Neural cell (in vitro differentiated cells): Measurements from ENCODE around the gene LOXL4. TPM values are rescaled to one million over a fixed set of nuclear protein-coding genes. Genes with fewer than 3 reads are reported as not detected.

ENCODE experiments used
- H2AFZ ChIP-seq: fragments of 200-600, 300-800 bp; sonication (generic), shearing (Covaris generic); 2 replicates; pipeline ENCODE4 v1.6.0; 2014; ENCODE audit warnings: low read depth, mild to moderate bottlenecking, antibody characterized with exemption, low read length, moderate library complexity
- H3F3A ChIP-seq: fragments of 200-600 bp; shearing (Covaris generic); 2 replicates; pipeline ENCODE4 v1.6.1; 2016; ENCODE audit warnings: mild to moderate bottlenecking, moderate library complexity, mixed read lengths, antibody characterized with exemption, low read length; ENCODE audit not compliant: insufficient read depth, poor library complexity, severe bottlenecking
- H3K27ac ChIP-seq: fragments of 200-600, 300-800 bp; sonication (generic), shearing (Covaris generic); 2 replicates; pipeline ENCODE4 v1.5.1; 2014; ENCODE audit warnings: mild to moderate bottlenecking, low read length, moderate library complexity
- H3K27me3 ChIP-seq: fragments of 300-800, 200-600 bp; sonication (generic), shearing (Covaris generic); 2 replicates; pipeline ENCODE4 v1.6.0; 2014; ENCODE audit warnings: mild to moderate bottlenecking, low read depth, low read length, moderate library complexity; ENCODE audit not compliant: insufficient read depth
- H3K36me3 ChIP-seq: fragments of 300-800, 200-600 bp; sonication (generic), shearing (Covaris generic); 2 replicates; pipeline ENCODE4 v1.5.1; 2014; ENCODE audit warnings: mild to moderate bottlenecking, antibody characterized with exemption, low read length, moderate library complexity; ENCODE audit not compliant: insufficient read depth
- H3K4me2 ChIP-seq: fragments of 300-800, 200-600 bp; sonication (generic), shearing (Covaris generic); 2 replicates; pipeline ENCODE4 v1.6.0; 2014; ENCODE audit warnings: mild to moderate bottlenecking, low read length
- H3K4me3 ChIP-seq: fragments of 300-800, 200-600 bp; sonication (generic), shearing (Covaris generic); 2 replicates; pipeline ENCODE4 v1.5.1; 2014; ENCODE audit warnings: mild to moderate bottlenecking, low read length, moderate library complexity
- H3K79me2 ChIP-seq: fragments of 200-600 bp; shearing (Covaris generic); replicated peaks from 2 replicates; pipeline ENCODE4 v1.6.0; 2014; ENCODE audit warnings: mild to moderate bottlenecking, low read length, moderate library complexity; ENCODE audit not compliant: insufficient read depth
- H3K9ac ChIP-seq: fragments of 300-800, 200-600 bp; sonication (generic), shearing (Covaris generic); 2 replicates; pipeline ENCODE4 v1.6.1; 2016; ENCODE audit warnings: mild to moderate bottlenecking, low read length, mixed read lengths
- H3K9me2 ChIP-seq: fragments of 200-600 bp; shearing (Covaris generic); 2 replicates; pipeline ENCODE4 v1.6.1; 2016; ENCODE audit warnings: mild to moderate bottlenecking, low read length, mixed read lengths; ENCODE audit not compliant: insufficient read depth
- H3K9me3 ChIP-seq: fragments of 200-600, 300-800 bp; sonication (generic), shearing (Covaris generic); 2 replicates; pipeline ENCODE4 v1.6.1; 2016; ENCODE audit warnings: mild to moderate bottlenecking, mixed run types, low read length, moderate library complexity, mixed read lengths
- H4K20me1 ChIP-seq: fragments of 200-600 bp; shearing (Covaris generic); 2 replicates; pipeline ENCODE4 v1.6.1; 2016; ENCODE audit warnings: mild to moderate bottlenecking, mixed run types; ENCODE audit not compliant: insufficient read depth
- EP300 ChIP-seq: fragments of 450-650 bp; conservative IDR thresholded peaks from 2 replicates; pipeline ENCODE4 v1.6.1; 2014; ENCODE audit warnings: antibody characterized with exemption, mild to moderate bottlenecking, moderate library complexity; ENCODE audit not compliant: poor library complexity, severe bottlenecking
- EZH2 ChIP-seq: fragments of 200-600, 300-800 bp; shearing (Covaris generic), sonication (generic); IDR thresholded peaks from 2 replicates; pipeline ENCODE4 v1.6.1; 2014; ENCODE audit warnings: antibody characterized with exemption, low read length, borderline replicate concordance, mild to moderate bottlenecking; ENCODE audit not compliant: insufficient read depth, poor library complexity, severe bottlenecking
- MXI1 ChIP-seq: fragments of 450-650 bp; conservative IDR thresholded peaks from 2 replicates; pipeline ENCODE4 v1.6.1; 2014; ENCODE audit warnings: antibody characterized with exemption, mild to moderate bottlenecking; ENCODE audit not compliant: poor library complexity, severe bottlenecking
- POLR2AphosphoS5 ChIP-seq: IDR thresholded peaks from 2 replicates; pipeline ENCODE4 v1.6.1; 2012
- RAD21 ChIP-seq: fragments of 450-650 bp; conservative IDR thresholded peaks from 2 replicates; pipeline ENCODE4 v1.6.1; 2014; ENCODE audit warnings: antibody characterized with exemption, mild to moderate bottlenecking, moderate library complexity
- REST ChIP-seq: IDR thresholded peaks from 2 replicates; pipeline ENCODE4 v1.6.1; 2012; ENCODE audit warnings: borderline replicate concordance
- SMC3 ChIP-seq: fragments of 450-650 bp; conservative IDR thresholded peaks from 2 replicates; pipeline ENCODE4 v1.6.1; 2014; ENCODE audit warnings: antibody characterized with exemption, mild to moderate bottlenecking, moderate library complexity; ENCODE audit not compliant: poor library complexity
- TAF1 ChIP-seq: IDR thresholded peaks from 2 replicates; pipeline ENCODE4 v1.6.1; 2012; ENCODE audit warnings: low read depth
- polyA plus RNA-seq: library from polyadenylated mRNA; depleted of rRNA; stranded (reverse); fragments of >200 nt; gene quantifications from 2 replicates; pipeline ENCODE4 v1.2.3, GENCODE V29; 2014
- TF ChIP-seq, protein P1 (sequence below): fragments of 450-650 bp; IDR thresholded peaks from 2 replicates; pipeline ENCODE4 v1.5.1; 2014; ENCODE audit warnings: antibody characterized with exemption, mild to moderate bottlenecking, moderate library complexity; ENCODE audit not compliant: poor library complexity, severe bottlenecking

The LOXL4 gene
- polyA plus RNA-seq, 1 donor from 2014 or later, result not detected

GRCh38 chr10:98249134-98249533 is 18.9 kb downstream of the LOXL4 start:
- H2AFZ ChIP-seq, result no peak overlapping the region
- no peak for TF ChIP-seq EZH2
- TF ChIP-seq REST, result no peak
- no peak for TF ChIP-seq POLR2AphosphoS5
- TF ChIP-seq, protein P1, sequence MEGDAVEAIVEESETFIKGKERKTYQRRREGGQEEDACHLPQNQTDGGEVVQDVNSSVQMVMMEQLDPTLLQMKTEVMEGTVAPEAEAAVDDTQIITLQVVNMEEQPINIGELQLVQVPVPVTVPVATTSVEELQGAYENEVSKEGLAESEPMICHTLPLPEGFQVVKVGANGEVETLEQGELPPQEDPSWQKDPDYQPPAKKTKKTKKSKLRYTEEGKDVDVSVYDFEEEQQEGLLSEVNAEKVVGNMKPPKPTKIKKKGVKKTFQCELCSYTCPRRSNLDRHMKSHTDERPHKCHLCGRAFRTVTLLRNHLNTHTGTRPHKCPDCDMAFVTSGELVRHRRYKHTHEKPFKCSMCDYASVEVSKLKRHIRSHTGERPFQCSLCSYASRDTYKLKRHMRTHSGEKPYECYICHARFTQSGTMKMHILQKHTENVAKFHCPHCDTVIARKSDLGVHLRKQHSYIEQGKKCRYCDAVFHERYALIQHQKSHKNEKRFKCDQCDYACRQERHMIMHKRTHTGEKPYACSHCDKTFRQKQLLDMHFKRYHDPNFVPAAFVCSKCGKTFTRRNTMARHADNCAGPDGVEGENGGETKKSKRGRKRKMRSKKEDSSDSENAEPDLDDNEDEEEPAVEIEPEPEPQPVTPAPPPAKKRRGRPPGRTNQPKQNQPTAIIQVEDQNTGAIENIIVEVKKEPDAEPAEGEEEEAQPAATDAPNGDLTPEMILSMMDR, result no peak
- no peak for TF ChIP-seq MXI1
- TF ChIP-seq TAF1, result no peak
- TF ChIP-seq RAD21, result no peak
- TF ChIP-seq EP300, result no peak
- no peak for TF ChIP-seq SMC3
- H3K4me3 ChIP-seq, result no peak overlapping the region
- H3K4me2 ChIP-seq, result no peak overlapping the region
- H3K27ac ChIP-seq, result no peak overlapping the region
- no peaks in the 10 kb centered on the region for H3F3A ChIP-seq
- H3K9ac ChIP-seq, result no peak overlapping the region
- no peaks in the 10 kb centered on the region for H3K9me2 ChIP-seq
- H3K79me2 ChIP-seq, result no peaks in the 10 kb centered on the region
- H4K20me1 ChIP-seq, result no peaks in the 10 kb centered on the region
- H3K36me3 ChIP-seq, result no peaks in the 10 kb centered on the region
- no peaks in the 10 kb centered on the region for H3K9me3 ChIP-seq
- H3K27me3 ChIP-seq, result no peaks in the 10 kb centered on the region

- H3K9me3 ChIP-seq, result no peaks in the 10 kb centered on the region
- no peak overlapping the region for H3K4me3 ChIP-seq
- no peak overlapping the region for H2AFZ ChIP-seq
- H3F3A ChIP-seq, result no peaks in the 10 kb centered on the region
- no peaks in the 10 kb centered on the region for H4K20me1 ChIP-seq
- no peak overlapping the region for H3K4me2 ChIP-seq
- no peaks in the 10 kb centered on the region for H3K36me3 ChIP-seq
- H3K79me2 ChIP-seq, result no peaks in the 10 kb centered on the region
- no peak for TF ChIP-seq POLR2AphosphoS5
- TF ChIP-seq SMC3, result no peak
- TF ChIP-seq RAD21, result no peak
- TF ChIP-seq REST, result no peak
- TF ChIP-seq TAF1, result no peak
- TF ChIP-seq, protein P1, result no peak
- TF ChIP-seq MXI1, result no peak
- TF ChIP-seq EZH2, result no peak
- TF ChIP-seq EP300, result no peak
- H3K27ac ChIP-seq, result no peak overlapping the region
- H3K27me3 ChIP-seq, result no peaks in the 10 kb centered on the region
- no peaks in the 10 kb centered on the region for H3K9me2 ChIP-seq
- no peak overlapping the region for H3K9ac ChIP-seq
Measured at GRCh38 chr10:98248018-98248417, 20.0 kb downstream of the LOXL4 start.
